Neural cell (in vitro differentiated cells): ENCODE measurements around the gene TRAT1.

ENCODE experiments used
- EP300 ChIP-seq: fragments of 450-650 bp; conservative IDR thresholded peaks from 2 replicates; pipeline ENCODE4 v1.6.1; 2014; ENCODE audit warnings: antibody characterized with exemption, mild to moderate bottlenecking, moderate library complexity; ENCODE audit not compliant: poor library complexity, severe bottlenecking
- EZH2 ChIP-seq: fragments of 200-600, 300-800 bp; shearing (Covaris generic), sonication (generic); IDR thresholded peaks from 2 replicates; pipeline ENCODE4 v1.6.1; 2014; ENCODE audit warnings: antibody characterized with exemption, low read length, borderline replicate concordance, mild to moderate bottlenecking; ENCODE audit not compliant: insufficient read depth, poor library complexity, severe bottlenecking
- POLR2AphosphoS5 ChIP-seq: IDR thresholded peaks from 2 replicates; pipeline ENCODE4 v1.6.1; 2012
- TAF1 ChIP-seq: IDR thresholded peaks from 2 replicates; pipeline ENCODE4 v1.6.1; 2012; ENCODE audit warnings: low read depth
- TF ChIP-seq, protein P1 (sequence below): fragments of 450-650 bp; IDR thresholded peaks from 2 replicates; pipeline ENCODE4 v1.5.1; 2014; ENCODE audit warnings: antibody characterized with exemption, mild to moderate bottlenecking, moderate library complexity; ENCODE audit not compliant: poor library complexity, severe bottlenecking
- TF ChIP-seq, protein P2 (sequence below): IDR thresholded peaks from 2 replicates; pipeline ENCODE4 v1.6.1; 2012; ENCODE audit warnings: borderline replicate concordance

GRCh38 chr3:108779496-108779895 is 43.1 kb upstream of the TRAT1 start:
- TF ChIP-seq, protein P1, sequence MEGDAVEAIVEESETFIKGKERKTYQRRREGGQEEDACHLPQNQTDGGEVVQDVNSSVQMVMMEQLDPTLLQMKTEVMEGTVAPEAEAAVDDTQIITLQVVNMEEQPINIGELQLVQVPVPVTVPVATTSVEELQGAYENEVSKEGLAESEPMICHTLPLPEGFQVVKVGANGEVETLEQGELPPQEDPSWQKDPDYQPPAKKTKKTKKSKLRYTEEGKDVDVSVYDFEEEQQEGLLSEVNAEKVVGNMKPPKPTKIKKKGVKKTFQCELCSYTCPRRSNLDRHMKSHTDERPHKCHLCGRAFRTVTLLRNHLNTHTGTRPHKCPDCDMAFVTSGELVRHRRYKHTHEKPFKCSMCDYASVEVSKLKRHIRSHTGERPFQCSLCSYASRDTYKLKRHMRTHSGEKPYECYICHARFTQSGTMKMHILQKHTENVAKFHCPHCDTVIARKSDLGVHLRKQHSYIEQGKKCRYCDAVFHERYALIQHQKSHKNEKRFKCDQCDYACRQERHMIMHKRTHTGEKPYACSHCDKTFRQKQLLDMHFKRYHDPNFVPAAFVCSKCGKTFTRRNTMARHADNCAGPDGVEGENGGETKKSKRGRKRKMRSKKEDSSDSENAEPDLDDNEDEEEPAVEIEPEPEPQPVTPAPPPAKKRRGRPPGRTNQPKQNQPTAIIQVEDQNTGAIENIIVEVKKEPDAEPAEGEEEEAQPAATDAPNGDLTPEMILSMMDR = no peak
- TF ChIP-seq EP300 = no peak
- no peak for TF ChIP-seq TAF1
- TF ChIP-seq, protein P2, sequence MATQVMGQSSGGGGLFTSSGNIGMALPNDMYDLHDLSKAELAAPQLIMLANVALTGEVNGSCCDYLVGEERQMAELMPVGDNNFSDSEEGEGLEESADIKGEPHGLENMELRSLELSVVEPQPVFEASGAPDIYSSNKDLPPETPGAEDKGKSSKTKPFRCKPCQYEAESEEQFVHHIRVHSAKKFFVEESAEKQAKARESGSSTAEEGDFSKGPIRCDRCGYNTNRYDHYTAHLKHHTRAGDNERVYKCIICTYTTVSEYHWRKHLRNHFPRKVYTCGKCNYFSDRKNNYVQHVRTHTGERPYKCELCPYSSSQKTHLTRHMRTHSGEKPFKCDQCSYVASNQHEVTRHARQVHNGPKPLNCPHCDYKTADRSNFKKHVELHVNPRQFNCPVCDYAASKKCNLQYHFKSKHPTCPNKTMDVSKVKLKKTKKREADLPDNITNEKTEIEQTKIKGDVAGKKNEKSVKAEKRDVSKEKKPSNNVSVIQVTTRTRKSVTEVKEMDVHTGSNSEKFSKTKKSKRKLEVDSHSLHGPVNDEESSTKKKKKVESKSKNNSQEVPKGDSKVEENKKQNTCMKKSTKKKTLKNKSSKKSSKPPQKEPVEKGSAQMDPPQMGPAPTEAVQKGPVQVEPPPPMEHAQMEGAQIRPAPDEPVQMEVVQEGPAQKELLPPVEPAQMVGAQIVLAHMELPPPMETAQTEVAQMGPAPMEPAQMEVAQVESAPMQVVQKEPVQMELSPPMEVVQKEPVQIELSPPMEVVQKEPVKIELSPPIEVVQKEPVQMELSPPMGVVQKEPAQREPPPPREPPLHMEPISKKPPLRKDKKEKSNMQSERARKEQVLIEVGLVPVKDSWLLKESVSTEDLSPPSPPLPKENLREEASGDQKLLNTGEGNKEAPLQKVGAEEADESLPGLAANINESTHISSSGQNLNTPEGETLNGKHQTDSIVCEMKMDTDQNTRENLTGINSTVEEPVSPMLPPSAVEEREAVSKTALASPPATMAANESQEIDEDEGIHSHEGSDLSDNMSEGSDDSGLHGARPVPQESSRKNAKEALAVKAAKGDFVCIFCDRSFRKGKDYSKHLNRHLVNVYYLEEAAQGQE = no peak
- TF ChIP-seq EZH2 = no peak
- TF ChIP-seq POLR2AphosphoS5 = no peak
